ENCODE data around the gene FOSB. TPM values are rescaled to one million over a fixed set of nuclear protein-coding genes. Genes with fewer than 3 reads are reported as not detected.
A peak's percentile ranks its signal among the peaks of the same experiment; 100 is the strongest.
"Not testable (repeated sequence)": the region's sequence is repeated elsewhere in the genome, so short reads cannot be mapped to it uniquely, and the experiment has no call there.

Gene FOSB
- total and polyA plus RNA-seq, 9 of the 15 experiments (the other 6 are each of a cell fraction or from before 2014, with no cell fraction given): 0.11 to 2.7 (median 0.73) TPM

DNA sequence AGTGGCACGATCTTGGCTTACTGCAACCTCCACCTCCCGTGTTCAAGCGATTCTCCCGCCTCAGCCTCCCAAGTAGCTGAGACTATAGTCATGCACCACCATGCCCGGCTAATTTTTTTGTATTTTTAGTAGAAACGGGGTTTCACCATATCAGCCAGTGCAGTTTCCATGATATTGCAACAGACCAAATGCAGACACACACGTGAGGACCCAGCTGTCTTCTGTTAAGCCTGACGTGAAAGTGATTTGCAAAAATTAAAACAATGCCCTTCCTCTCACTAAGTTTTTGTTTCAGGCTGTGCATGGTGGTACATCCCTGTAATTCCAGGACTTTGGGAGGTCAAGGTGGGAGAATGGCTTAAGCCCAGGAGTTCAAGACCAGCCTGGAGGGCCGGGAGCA, 36.8 kb upstream of the FOSB start (continued):
- TF ChIP-seq MYC (IDR thresholded peaks at IDR 0.05; ENCODE audit: low read depth, low read length) (0 out of 2 replicates have a peak, but pooled peaks have one; percentile 13), CBFA2T3 (IDR thresholded peaks at IDR 0.05) (peak; percentile 41; the same call in 1 of the 2 replicates)
- not testable (repeated sequence) for TF ChIP-seq MYC (CRISPR knock-in tag; IDR thresholded peaks at IDR 0.05; ENCODE audit: borderline replicate concordance, low read depth)

DNA sequence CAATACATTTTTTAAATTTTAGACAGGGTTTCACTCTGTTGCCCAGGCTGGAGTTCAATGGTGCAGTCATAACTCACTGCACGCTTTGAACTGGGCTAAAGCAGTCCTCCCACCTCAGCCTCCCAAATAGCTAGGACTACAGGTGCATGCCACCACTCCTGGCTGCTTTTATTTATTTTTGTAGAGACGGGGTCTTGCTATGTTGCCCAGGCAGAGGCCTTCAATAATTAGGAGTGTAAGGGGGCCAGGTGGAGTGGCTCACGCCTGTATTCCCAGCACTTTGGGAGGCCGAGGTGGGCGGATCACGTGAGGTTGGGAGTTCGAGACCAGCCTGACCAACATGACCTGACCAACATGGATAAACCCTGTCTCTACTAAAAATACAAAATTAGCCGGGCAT, 35.3 kb upstream of the FOSB start:
- H4K20me1 ChIP-seq (replicated peaks; ENCODE audit: control insufficient read depth, insufficient read depth, low read length); BruUV-seq (replicated peaks); H3K4me2 ChIP-seq (ENCODE audit: insufficient read depth, low read length); intact Hi-C loops (cut with micrococcal nuclease); in situ Hi-C loops (cut with MboI); H3K9ac ChIP-seq (ENCODE audit: insufficient read depth in 1 of 2, low read depth in 2 of 2, low read length in 2 of 2); H3K27ac ChIP-seq (ENCODE audit: extremely low read depth, low read depth, low read length); H3K79me2 ChIP-seq (ENCODE audit: control insufficient read depth, insufficient read depth, low read length); H3K9me3 ChIP-seq (replicated peaks; ENCODE audit: control insufficient read depth, insufficient read depth, low read depth, low read length); H3K9me1 ChIP-seq (ENCODE audit: control insufficient read depth, insufficient read depth, low read length); H3K36me3 ChIP-seq (ENCODE audit: control insufficient read depth, insufficient read depth, low read length); DNase-seq (ENCODE audit: extremely low read depth in 1 of 4, low spot score in 3 of 4); ATAC-seq; FAIRE-seq; H2AFZ ChIP-seq (ENCODE audit: low read depth, low read length); CTCF ChIA-PET (ENCODE audit: low intra/inter-chr PET ratio); H3K27me3 ChIP-seq (ENCODE audit: control insufficient read depth in 2 of 2, insufficient read depth in 2 of 2, low read length in 2 of 2); H3K4me3 ChIP-seq: not testable (repeated sequence)
- H3K4me1 ChIP-seq (replicated peaks in 1 of 2; ENCODE audit: control insufficient read depth in 2 of 2, insufficient read depth in 2 of 2, low read length in 2 of 2): peaks cover 0 to 18% of the 10 kb centered on the region in 2 experiments; a peak in 3 of 5 replicates
- 77% methylated on average over 7 of the region's 8 CpGs for WGBS (ENCODE audit: insufficient coverage, low coverage, missing lambda C conversion rate)
- TF ChIP-seq KDM1A (IDR thresholded peaks at IDR 0.05) (0 out of 4 replicates have a peak, but pooled peaks have one; percentile 9 to 19), ZNF121 (CRISPR knock-in tag; conservative IDR thresholded peaks at IDR 0.05) (peak; percentile 86), EGR1 (conservative IDR thresholded peaks at IDR 0.05) (0 out of 2 replicates have a peak, but pooled peaks have one; percentile 11), BCOR (IDR thresholded peaks at IDR 0.05) (0 out of 2 replicates have a peak, but pooled peaks have one; percentile 13)
- POLR2A ChIA-PET: interaction anchor here (0.7 to 0.9 kb wide), 2 partner anchors 8 to 47 kb away, joined by 3 read pairs; no protein-coding TSS in a partner anchor
